WTC11 (cell line): ENCODE results near the gene ARV1. TPM values are rescaled to one million over a fixed set of nuclear protein-coding genes. Genes with fewer than 3 reads are reported as not detected.

Source experiments
- ATAC-seq: fragments of 200-7000 bp; cut with Tn5 transposase; 2 replicates; pipeline ENCODE4 v1.10.0; 2021; ENCODE audit warnings: mild to moderate bottlenecking, moderate library complexity
- CTCF ChIA-PET: fragments of 300-600 bp; sonication (Branson Sonifier 250); formaldehyde crosslinking; loops from one replicate; lab custom pipeline; 2021; ENCODE audit warnings: antibody characterized with exemption; lab: Charles Lee
- POLR2A ChIA-PET: fragments of 350-600 bp; sonication (Branson Sonifier 250); formaldehyde crosslinking; loops from one replicate; lab custom pipeline; 2021; ENCODE audit warnings: antibody characterized with exemption; lab: Charles Lee
- DNase-seq: peaks from one replicate; pipeline ENCODE4 v3.0.0; 2021; ENCODE audit warnings: low spot score
- H3K27ac Mint-ChIP-seq: 2 replicates; pipeline ENCODE4 v1.8.0; 2021; ENCODE audit warnings: mixed read lengths
- H3K27me3 Mint-ChIP-seq: 2 replicates; pipeline ENCODE4 v1.8.0; 2021; ENCODE audit warnings: low read depth, mild to moderate bottlenecking, moderate library complexity, mixed read lengths
- H3K36me3 Mint-ChIP-seq: 2 replicates; pipeline ENCODE4 v1.8.0; 2021; ENCODE audit warnings: mixed read lengths
- H3K4me1 Mint-ChIP-seq: 2 replicates; pipeline ENCODE4 v1.8.0; 2022; ENCODE audit warnings: mixed read lengths
- H3K4me3 Mint-ChIP-seq: 2 replicates; pipeline ENCODE4 v1.8.0; 2021; ENCODE audit warnings: mild to moderate bottlenecking, moderate library complexity, mixed read lengths
- H3K9me3 Mint-ChIP-seq: 2 replicates; pipeline ENCODE4 v1.8.0; 2021; ENCODE audit warnings: mixed read lengths
- ARID4B ChIP-seq: sonication (generic); formaldehyde crosslinking; IDR thresholded peaks from 2 replicates; pipeline ENCODE4 v1.8.0; 2023; ENCODE audit warnings: missing genetic modification reagents, mild to moderate bottlenecking, borderline replicate concordance
- ATF1 ChIP-seq: sonication (generic); formaldehyde crosslinking; IDR thresholded peaks from 2 replicates; pipeline ENCODE4 v1.8.1; 2023; ENCODE audit warnings: mild to moderate bottlenecking, moderate library complexity, missing genetic modification reagents
- CREB1 ChIP-seq: sonication (generic); formaldehyde crosslinking; IDR thresholded peaks from 2 replicates; pipeline ENCODE4 v1.8.0; 2023; ENCODE audit warnings: mild to moderate bottlenecking, missing genetic modification reagents
- CTCF ChIP-seq: fragments of 200-600 bp; IDR thresholded peaks from 2 replicates; pipeline ENCODE4 v1.8.0; 2022; ENCODE audit warnings: antibody characterized with exemption
- GRHL2 ChIP-seq: fragments of 250-450 bp; sonication (Bioruptor Pico); IDR thresholded peaks from 2 replicates; pipeline ENCODE4 v1.8.0; 2022; ENCODE audit warnings: mild to moderate bottlenecking, moderate library complexity; ENCODE audit not compliant: insufficient replicate concordance, severe bottlenecking
- JUN ChIP-seq: sonication (generic); formaldehyde crosslinking; IDR thresholded peaks from 2 replicates; pipeline ENCODE4 v1.8.0; 2023; ENCODE audit warnings: mild to moderate bottlenecking, missing genetic modification reagents
- KAT7 ChIP-seq: sonication (generic); formaldehyde crosslinking; IDR thresholded peaks from 2 replicates; pipeline ENCODE4 v1.8.1; 2023; ENCODE audit warnings: missing genetic modification reagents, mild to moderate bottlenecking, borderline replicate concordance
- MAX ChIP-seq: sonication (generic); formaldehyde crosslinking; IDR thresholded peaks from 2 replicates; pipeline ENCODE4 v1.8.0; 2022; ENCODE audit warnings: mild to moderate bottlenecking, missing genetic modification reagents
- OVOL2 ChIP-seq: fragments of 250-450 bp; sonication (Bioruptor Pico); IDR thresholded peaks from 2 replicates; pipeline ENCODE4 v1.9.0; 2021; ENCODE audit warnings: mild to moderate bottlenecking, borderline replicate concordance
- PRRX2 ChIP-seq: fragments of 250-450 bp; sonication (Bioruptor Pico); IDR thresholded peaks from 2 replicates; pipeline ENCODE4 v1.8.0; 2021; ENCODE audit warnings: mild to moderate bottlenecking
- SMAD3 ChIP-seq: sonication (generic); formaldehyde crosslinking; IDR thresholded peaks from 2 replicates; pipeline ENCODE4 v1.8.0; 2022; ENCODE audit warnings: missing genetic modification reagents, mild to moderate bottlenecking, borderline replicate concordance
- SOX15 ChIP-seq: fragments of 250-450 bp; sonication (Bioruptor Pico); IDR thresholded peaks from 2 replicates; pipeline ENCODE4 v1.9.0; 2021; ENCODE audit warnings: mild to moderate bottlenecking
- TEAD1 ChIP-seq: sonication (generic); formaldehyde crosslinking; IDR thresholded peaks from 2 replicates; pipeline ENCODE4 v1.8.0; 2022; ENCODE audit warnings: mild to moderate bottlenecking, missing genetic modification reagents
- ZNF263 ChIP-seq: sonication (generic); formaldehyde crosslinking; IDR thresholded peaks from 2 replicates; pipeline ENCODE4 v1.8.1; 2022; ENCODE audit warnings: low read depth, mild to moderate bottlenecking, moderate library complexity, missing genetic modification reagents
- ZNF423 ChIP-seq: fragments of 250-450 bp; sonication (Bioruptor Pico); IDR thresholded peaks from 2 replicates; pipeline ENCODE4 v2.1.2; 2022; ENCODE audit warnings: mild to moderate bottlenecking, moderate library complexity
- total RNA-seq: library from RNA; stranded (reverse); gene quantifications from 3 replicates; pipeline ENCODE4 v1.2.3, GENCODE V29; 2021
- TF ChIP-seq, protein P1 (sequence below): sonication (generic); formaldehyde crosslinking; IDR thresholded peaks from 2 replicates; pipeline ENCODE4 v1.8.0; 2022; ENCODE audit warnings: missing genetic modification reagents
- TF ChIP-seq, protein P2 (sequence below): fragments of 250-450 bp; sonication (Bioruptor Pico); IDR thresholded peaks from 2 replicates; pipeline ENCODE4 v1.9.0; 2021; ENCODE audit warnings: moderate library complexity, mild to moderate bottlenecking, inconsistent platforms, borderline replicate concordance
- TF ChIP-seq, protein P3 (sequence below): sonication (generic); formaldehyde crosslinking; IDR thresholded peaks from 2 replicates; pipeline ENCODE4 v1.8.1; 2022; ENCODE audit warnings: mild to moderate bottlenecking, missing genetic modification reagents, moderate library complexity, borderline replicate concordance
- TF ChIP-seq, protein P4 (sequence below): sonication (generic); formaldehyde crosslinking; IDR thresholded peaks from 2 replicates; pipeline ENCODE4 v1.8.0; 2022; ENCODE audit warnings: mild to moderate bottlenecking, missing genetic modification reagents
- TF ChIP-seq, protein P5 (sequence below): fragments of 250-450 bp; sonication (Bioruptor Pico); IDR thresholded peaks from 2 replicates; pipeline ENCODE4 v2.1.2; 2022; ENCODE audit warnings: mild to moderate bottlenecking, moderate library complexity

ARV1 gene
- total RNA-seq, 1 experiment from 2014 or later = 9.1 TPM

DNA sequence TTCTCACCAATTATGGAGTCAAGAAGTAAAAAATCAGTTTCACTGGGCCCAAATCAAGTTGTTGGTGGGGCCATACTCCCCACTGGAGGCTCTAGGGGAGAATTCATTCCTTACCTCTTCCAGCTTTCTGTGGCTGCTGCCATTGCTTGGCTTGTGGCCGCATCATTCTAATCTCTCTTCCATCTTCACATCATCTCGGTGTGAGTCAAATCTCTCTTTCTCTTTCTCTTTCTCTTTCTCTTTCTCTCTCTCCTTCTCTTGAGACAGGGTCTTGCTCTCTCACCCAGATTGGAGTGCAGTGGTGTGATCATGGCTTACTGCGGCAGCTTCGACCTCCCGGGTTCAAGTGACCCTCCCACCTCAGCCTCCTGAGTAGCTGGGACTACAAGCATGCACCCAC lies 33.1 kb downstream of the ARV1 start (continued):
- TF ChIP-seq, protein P1, sequence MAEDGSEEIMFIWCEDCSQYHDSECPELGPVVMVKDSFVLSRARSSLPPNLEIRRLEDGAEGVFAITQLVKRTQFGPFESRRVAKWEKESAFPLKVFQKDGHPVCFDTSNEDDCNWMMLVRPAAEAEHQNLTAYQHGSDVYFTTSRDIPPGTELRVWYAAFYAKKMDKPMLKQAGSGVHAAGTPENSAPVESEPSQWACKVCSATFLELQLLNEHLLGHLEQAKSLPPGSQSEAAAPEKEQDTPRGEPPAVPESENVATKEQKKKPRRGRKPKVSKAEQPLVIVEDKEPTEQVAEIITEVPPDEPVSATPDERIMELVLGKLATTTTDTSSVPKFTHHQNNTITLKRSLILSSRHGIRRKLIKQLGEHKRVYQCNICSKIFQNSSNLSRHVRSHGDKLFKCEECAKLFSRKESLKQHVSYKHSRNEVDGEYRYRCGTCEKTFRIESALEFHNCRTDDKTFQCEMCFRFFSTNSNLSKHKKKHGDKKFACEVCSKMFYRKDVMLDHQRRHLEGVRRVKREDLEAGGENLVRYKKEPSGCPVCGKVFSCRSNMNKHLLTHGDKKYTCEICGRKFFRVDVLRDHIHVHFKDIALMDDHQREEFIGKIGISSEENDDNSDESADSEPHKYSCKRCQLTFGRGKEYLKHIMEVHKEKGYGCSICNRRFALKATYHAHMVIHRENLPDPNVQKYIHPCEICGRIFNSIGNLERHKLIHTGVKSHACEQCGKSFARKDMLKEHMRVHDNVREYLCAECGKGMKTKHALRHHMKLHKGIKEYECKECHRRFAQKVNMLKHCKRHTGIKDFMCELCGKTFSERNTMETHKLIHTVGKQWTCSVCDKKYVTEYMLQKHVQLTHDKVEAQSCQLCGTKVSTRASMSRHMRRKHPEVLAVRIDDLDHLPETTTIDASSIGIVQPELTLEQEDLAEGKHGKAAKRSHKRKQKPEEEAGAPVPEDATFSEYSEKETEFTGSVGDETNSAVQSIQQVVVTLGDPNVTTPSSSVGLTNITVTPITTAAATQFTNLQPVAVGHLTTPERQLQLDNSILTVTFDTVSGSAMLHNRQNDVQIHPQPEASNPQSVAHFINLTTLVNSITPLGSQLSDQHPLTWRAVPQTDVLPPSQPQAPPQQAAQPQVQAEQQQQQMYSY (CRISPR knock-in tag) = no peak
- TF ChIP-seq GRHL2 (CRISPR knock-in tag) (no peak), SMAD3 (no peak)
- TF ChIP-seq, protein P2, sequence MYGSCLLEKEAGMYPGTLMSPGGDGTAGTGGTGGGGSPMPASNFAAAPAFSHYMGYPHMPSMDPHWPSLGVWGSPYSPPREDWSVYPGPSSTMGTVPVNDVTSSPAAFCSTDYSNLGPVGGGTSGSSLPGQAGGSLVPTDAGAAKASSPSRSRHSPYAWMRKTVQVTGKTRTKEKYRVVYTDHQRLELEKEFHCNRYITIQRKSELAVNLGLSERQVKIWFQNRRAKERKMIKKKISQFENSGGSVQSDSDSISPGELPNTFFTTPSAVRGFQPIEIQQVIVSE (CRISPR knock-in tag) = no peak

GRCh38 chr1:231013391-231014015 lies 34.6 kb downstream of the ARV1 start:
- H3K9me3 Mint-ChIP-seq = no peaks in the 10 kb centered on the region
- no peaks in the 10 kb centered on the region for H3K4me1 Mint-ChIP-seq
- TF ChIP-seq ATF1 = no peak
- TF ChIP-seq, protein P3, sequence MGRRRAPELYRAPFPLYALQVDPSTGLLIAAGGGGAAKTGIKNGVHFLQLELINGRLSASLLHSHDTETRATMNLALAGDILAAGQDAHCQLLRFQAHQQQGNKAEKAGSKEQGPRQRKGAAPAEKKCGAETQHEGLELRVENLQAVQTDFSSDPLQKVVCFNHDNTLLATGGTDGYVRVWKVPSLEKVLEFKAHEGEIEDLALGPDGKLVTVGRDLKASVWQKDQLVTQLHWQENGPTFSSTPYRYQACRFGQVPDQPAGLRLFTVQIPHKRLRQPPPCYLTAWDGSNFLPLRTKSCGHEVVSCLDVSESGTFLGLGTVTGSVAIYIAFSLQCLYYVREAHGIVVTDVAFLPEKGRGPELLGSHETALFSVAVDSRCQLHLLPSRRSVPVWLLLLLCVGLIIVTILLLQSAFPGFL (CRISPR knock-in tag) = no peak
- no peak for TF ChIP-seq SMAD3
- no peak for TF ChIP-seq KAT7 (CRISPR knock-in tag)
- TF ChIP-seq JUN = no peak
- no peak for TF ChIP-seq OVOL2 (CRISPR knock-in tag)
- no peak for TF ChIP-seq CREB1
- TF ChIP-seq, protein P4, sequence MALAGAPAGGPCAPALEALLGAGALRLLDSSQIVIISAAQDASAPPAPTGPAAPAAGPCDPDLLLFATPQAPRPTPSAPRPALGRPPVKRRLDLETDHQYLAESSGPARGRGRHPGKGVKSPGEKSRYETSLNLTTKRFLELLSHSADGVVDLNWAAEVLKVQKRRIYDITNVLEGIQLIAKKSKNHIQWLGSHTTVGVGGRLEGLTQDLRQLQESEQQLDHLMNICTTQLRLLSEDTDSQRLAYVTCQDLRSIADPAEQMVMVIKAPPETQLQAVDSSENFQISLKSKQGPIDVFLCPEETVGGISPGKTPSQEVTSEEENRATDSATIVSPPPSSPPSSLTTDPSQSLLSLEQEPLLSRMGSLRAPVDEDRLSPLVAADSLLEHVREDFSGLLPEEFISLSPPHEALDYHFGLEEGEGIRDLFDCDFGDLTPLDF (CRISPR knock-in tag) = no peak
- TF ChIP-seq MAX = no peak
- TF ChIP-seq TEAD1 = no peak
- no peak for TF ChIP-seq SOX15 (CRISPR knock-in tag)
- TF ChIP-seq CTCF = no peak
- TF ChIP-seq ARID4B (CRISPR knock-in tag) = no peak
- TF ChIP-seq, protein P5, sequence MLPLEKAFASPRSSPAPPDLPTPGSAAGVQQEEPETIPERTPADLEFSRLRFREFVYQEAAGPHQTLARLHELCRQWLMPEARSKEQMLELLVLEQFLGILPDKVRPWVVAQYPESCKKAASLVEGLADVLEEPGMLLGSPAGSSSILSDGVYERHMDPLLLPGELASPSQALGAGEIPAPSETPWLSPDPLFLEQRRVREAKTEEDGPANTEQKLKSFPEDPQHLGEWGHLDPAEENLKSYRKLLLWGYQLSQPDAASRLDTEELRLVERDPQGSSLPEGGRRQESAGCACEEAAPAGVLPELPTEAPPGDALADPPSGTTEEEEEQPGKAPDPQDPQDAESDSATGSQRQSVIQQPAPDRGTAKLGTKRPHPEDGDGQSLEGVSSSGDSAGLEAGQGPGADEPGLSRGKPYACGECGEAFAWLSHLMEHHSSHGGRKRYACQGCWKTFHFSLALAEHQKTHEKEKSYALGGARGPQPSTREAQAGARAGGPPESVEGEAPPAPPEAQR (CRISPR knock-in tag) = no peak
- no peak for TF ChIP-seq ZNF423 (CRISPR knock-in tag)
- TF ChIP-seq ZNF263 (CRISPR knock-in tag) = no peak
- no peak for TF ChIP-seq PRRX2

More at GRCh38 chr1:231013391-231014015, 34.6 kb downstream of the ARV1 start:
- H3K4me3 Mint-ChIP-seq = no peak overlapping the region
- no peak overlapping the region for H3K27ac Mint-ChIP-seq
- no peak for DNase-seq
- no peaks in the 10 kb centered on the region for H3K36me3 Mint-ChIP-seq
- peaks cover 48% of the 10 kb centered on the region for H3K27me3 Mint-ChIP-seq
- no peak for ATAC-seq
- ChIA-PET POLR2A (interaction anchor here (0.6 kb wide), 1 partner anchor 271 kb away, joined by 3 read pairs; no protein-coding TSS in a partner anchor), CTCF (interaction anchor here (1.5 kb wide), 1 partner anchor 79 kb away, joined by 6 read pairs; no protein-coding TSS in a partner anchor)
